ENCODE data around the gene MXRA8.

DNA sequence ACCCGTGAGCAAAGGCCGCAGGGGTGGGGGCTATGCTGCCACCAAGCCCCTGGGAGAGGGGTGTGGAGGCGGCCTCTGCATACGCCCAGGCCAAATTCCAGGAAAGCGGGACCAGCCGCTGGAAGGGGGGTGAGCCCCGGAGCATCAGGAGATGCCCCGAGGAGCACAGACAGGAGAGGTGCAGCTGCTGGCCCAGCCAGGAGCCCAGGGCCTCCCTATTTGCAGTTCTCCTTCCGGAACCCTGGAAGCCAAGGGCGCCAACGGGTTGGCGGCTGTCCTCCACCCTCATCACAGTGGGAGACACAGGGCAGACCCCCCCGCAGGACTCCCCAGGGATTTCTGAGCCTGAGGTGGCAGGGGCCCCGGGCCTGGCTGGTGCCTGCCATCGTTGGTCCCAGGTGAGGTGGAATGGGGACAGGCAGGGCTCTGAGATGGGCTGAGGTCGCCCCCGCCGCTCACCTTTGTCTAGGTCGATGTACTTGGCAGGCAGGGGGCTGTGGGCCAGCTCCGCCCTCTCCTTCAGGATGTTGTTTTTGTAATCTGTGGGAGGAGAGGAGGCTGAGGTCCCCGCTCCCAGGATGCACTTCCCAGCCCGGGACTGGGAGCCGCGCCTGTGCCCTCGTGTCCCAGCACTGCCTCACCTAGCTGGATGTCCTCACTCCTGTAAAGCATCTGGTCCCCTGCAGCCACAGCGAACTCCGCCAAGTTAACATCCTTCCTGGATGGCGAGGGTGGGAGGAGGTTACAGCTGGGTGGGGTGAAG is 4.8 kb downstream of the MXRA8 start:
- TF ChIP-seq JUN (IDR thresholded peaks at IDR 0.05), result no peak
- TF ChIP-seq CTCF (IDR thresholded peaks at IDR 0.05), result no peak
- no peak for TF ChIP-seq SREBF2 (IDR thresholded peaks at IDR 0.05)
- no peak for TF ChIP-seq SMC3 (IDR thresholded peaks at IDR 0.05)
- TF ChIP-seq, protein P1, sequence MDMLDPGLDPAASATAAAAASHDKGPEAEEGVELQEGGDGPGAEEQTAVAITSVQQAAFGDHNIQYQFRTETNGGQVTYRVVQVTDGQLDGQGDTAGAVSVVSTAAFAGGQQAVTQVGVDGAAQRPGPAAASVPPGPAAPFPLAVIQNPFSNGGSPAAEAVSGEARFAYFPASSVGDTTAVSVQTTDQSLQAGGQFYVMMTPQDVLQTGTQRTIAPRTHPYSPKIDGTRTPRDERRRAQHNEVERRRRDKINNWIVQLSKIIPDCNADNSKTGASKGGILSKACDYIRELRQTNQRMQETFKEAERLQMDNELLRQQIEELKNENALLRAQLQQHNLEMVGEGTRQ (IDR thresholded peaks at IDR 0.05), result no peak
- TF ChIP-seq MYC (IDR thresholded peaks at IDR 0.05; ENCODE audit: borderline replicate concordance, low read length), result no peak
- TF ChIP-seq CBX8 (IDR thresholded peaks at IDR 0.05), result no peak
- no peak; the same call in 1 of the 2 replicates for TF ChIP-seq POLR2A (IDR thresholded peaks at IDR 0.05; ENCODE audit: low read length)
- no peak for TF ChIP-seq ZNF302 (CRISPR knock-in tag; IDR thresholded peaks at IDR 0.05)
- TF ChIP-seq, protein P2, sequence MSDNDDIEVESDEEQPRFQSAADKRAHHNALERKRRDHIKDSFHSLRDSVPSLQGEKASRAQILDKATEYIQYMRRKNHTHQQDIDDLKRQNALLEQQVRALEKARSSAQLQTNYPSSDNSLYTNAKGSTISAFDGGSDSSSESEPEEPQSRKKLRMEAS (IDR thresholded peaks at IDR 0.05), result no peak
- TF ChIP-seq EP300 (IDR thresholded peaks at IDR 0.05), result no peak
- no peak for TF ChIP-seq HOXA7 (CRISPR knock-in tag; IDR thresholded peaks at IDR 0.05)
